GM19438 (cell line): Measurements from ENCODE around the gene RBM10.
"Not testable (repeated sequence)": the region's sequence is repeated elsewhere in the genome, so short reads cannot be mapped to it uniquely, and the experiment has no call there.

Source experiments
- ATAC-seq: cut with Tn5 transposase; IDR thresholded peaks from one replicate; pipeline ENCODE4 v1.9.1; 2021; ENCODE audit warnings: low read depth; ENCODE audit not compliant: unreplicated experiment

Gene RBM10

GRCh38 chrX:47144626-47145394 is at the start of gene RBM10, which contains the start of gene NDUFB11:
Gene RBM10 (plus strand): TSS chrX:47145221. CDS start chrX:47147482, 2,261 bp downstream.
Gene NDUFB11 (minus strand): TSS chrX:47144702. CDS start chrX:47144679, 23 bp downstream.
- peak; percentile 82 for ATAC-seq

GRCh38 chrX:47097018-47097417 is 48.0 kb upstream of the RBM10 start:
- ATAC-seq = no peak

GRCh38 chrX:47098338-47099094 is 46.5 kb upstream of the RBM10 start:
- ATAC-seq = no peak

- no peak for ATAC-seq
Measured at GRCh38 chrX:47101206-47101605, 43.8 kb upstream of the RBM10 start.

GRCh38 chrX:47110936-47111615 is 33.9 kb upstream of the RBM10 start:
- not testable (repeated sequence) for ATAC-seq

GRCh38 chrX:47112316-47112954 is 32.6 kb upstream of the RBM10 start:
- ATAC-seq = no peak

GRCh38 chrX:47116551-47117110 is 28.4 kb upstream of the RBM10 start:
- ATAC-seq = not testable (repeated sequence)

GRCh38 chrX:47124466-47124865 is 20.6 kb upstream of the RBM10 start:
- not testable (repeated sequence) for ATAC-seq

- ATAC-seq = peak; percentile 98
Measured at GRCh38 chrX:47129157-47129898, 15.7 kb upstream of the RBM10 start.

GRCh38 chrX:47129899-47130358 is 15.1 kb upstream of the RBM10 start:
- no peak for ATAC-seq

- no peak for ATAC-seq
Measured at GRCh38 chrX:47133493-47133892, 11.5 kb upstream of the RBM10 start.

GRCh38 chrX:47135650-47136049 is 9.4 kb upstream of the RBM10 start:
- ATAC-seq = not testable (repeated sequence)

- no peak for ATAC-seq
Measured at GRCh38 chrX:47138171-47138570, 6.8 kb upstream of the RBM10 start.

GRCh38 chrX:47143894-47144625 is 961 bp upstream of the RBM10 start:
- ATAC-seq = peak; percentile 2

GRCh38 chrX:47145395-47146120 is 537 bp downstream of the RBM10 start:
- peak; percentile 24 for ATAC-seq

GRCh38 chrX:47146121-47146935 is 1.3 kb downstream of the RBM10 start:
- ATAC-seq = no peak
